Breast epithelium (tissue), 3 donors: ENCODE results near the gene EPB41L2.

ENCODE experiments used
- POLR2AphosphoS5 ChIP-seq, 3 donors: sonication (generic); formaldehyde crosslinking; IDR thresholded peaks; one replicate each; pipeline ENCODE4 v1.6.1; 2017; ENCODE audit warnings: antibody characterized with exemption in 3 of 3
- TF ChIP-seq, protein P1 (sequence below), 3 donors: fragments of 450-650 bp; IDR thresholded peaks; one replicate each; pipeline ENCODE4 v1.5.1; 2016 to 2017; ENCODE audit warnings: antibody characterized with exemption in 3 of 3, mild to moderate bottlenecking in 3 of 3, moderate library complexity in 3 of 3

GRCh38 chr6:131060311-131060710 lies 2.7 kb downstream of the EPB41L2 start:
- TF ChIP-seq, protein P1, sequence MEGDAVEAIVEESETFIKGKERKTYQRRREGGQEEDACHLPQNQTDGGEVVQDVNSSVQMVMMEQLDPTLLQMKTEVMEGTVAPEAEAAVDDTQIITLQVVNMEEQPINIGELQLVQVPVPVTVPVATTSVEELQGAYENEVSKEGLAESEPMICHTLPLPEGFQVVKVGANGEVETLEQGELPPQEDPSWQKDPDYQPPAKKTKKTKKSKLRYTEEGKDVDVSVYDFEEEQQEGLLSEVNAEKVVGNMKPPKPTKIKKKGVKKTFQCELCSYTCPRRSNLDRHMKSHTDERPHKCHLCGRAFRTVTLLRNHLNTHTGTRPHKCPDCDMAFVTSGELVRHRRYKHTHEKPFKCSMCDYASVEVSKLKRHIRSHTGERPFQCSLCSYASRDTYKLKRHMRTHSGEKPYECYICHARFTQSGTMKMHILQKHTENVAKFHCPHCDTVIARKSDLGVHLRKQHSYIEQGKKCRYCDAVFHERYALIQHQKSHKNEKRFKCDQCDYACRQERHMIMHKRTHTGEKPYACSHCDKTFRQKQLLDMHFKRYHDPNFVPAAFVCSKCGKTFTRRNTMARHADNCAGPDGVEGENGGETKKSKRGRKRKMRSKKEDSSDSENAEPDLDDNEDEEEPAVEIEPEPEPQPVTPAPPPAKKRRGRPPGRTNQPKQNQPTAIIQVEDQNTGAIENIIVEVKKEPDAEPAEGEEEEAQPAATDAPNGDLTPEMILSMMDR (IDR thresholded peaks at IDR 0.05) = no peak
- no peak for TF ChIP-seq POLR2AphosphoS5 (IDR thresholded peaks at IDR 0.05)
